HG03108 (cell line): Measurements from ENCODE around the gene IL22RA1.

Source experiments
- ATAC-seq: cut with Tn5 transposase; IDR thresholded peaks from one replicate; pipeline ENCODE4 v1.9.1; 2021; ENCODE audit warnings: moderate library complexity; ENCODE audit not compliant: unreplicated experiment

IL22RA1 gene

GRCh38 chr1:24167008-24167407 lies 24.1 kb upstream of the IL22RA1 start:
- ATAC-seq: no peak

- ATAC-seq: no peak
These were observed 22.6 kb upstream of the IL22RA1 start for GRCh38 chr1:24165500-24165899.

- ATAC-seq: no peak
These were observed 21.1 kb upstream of the IL22RA1 start for GRCh38 chr1:24164004-24164403.

- no peak for ATAC-seq
These were observed 19.3 kb upstream of the IL22RA1 start for GRCh38 chr1:24162201-24162600.

- no peak for ATAC-seq
These were observed 18.3 kb upstream of the IL22RA1 start for GRCh38 chr1:24161270-24161669.

- no peak for ATAC-seq
These were observed 16.4 kb upstream of the IL22RA1 start for GRCh38 chr1:24159366-24159765.

- ATAC-seq: no peak
These were observed 15.1 kb upstream of the IL22RA1 start for GRCh38 chr1:24157918-24158481.

- ATAC-seq: no peak
These were observed 13.8 kb upstream of the IL22RA1 start for GRCh38 chr1:24156542-24157260.

- ATAC-seq: no peak
These were observed 12.3 kb upstream of the IL22RA1 start for GRCh38 chr1:24155011-24155782.

- ATAC-seq: no peak
These were observed 11.3 kb upstream of the IL22RA1 start for GRCh38 chr1:24154215-24154614.

GRCh38 chr1:24152631-24153494 lies 9.9 kb upstream of the IL22RA1 start:
- ATAC-seq: no peak

GRCh38 chr1:24151175-24151533 lies 8.2 kb upstream of the IL22RA1 start:
- no peak for ATAC-seq

GRCh38 chr1:24150234-24151174 lies 7.6 kb upstream of the IL22RA1 start:
- no peak for ATAC-seq

- ATAC-seq: no peak
These were observed 6.9 kb upstream of the IL22RA1 start for GRCh38 chr1:24149866-24150233.

- no peak for ATAC-seq
These were observed 4.9 kb upstream of the IL22RA1 start for GRCh38 chr1:24147816-24148215.

GRCh38 chr1:24147194-24147593 lies 4.3 kb upstream of the IL22RA1 start:
- ATAC-seq: no peak

- ATAC-seq: no peak
These were observed 1.5 kb downstream of the IL22RA1 start for GRCh38 chr1:24141311-24141997.

- no peak for ATAC-seq
These were observed 2.2 kb downstream of the IL22RA1 start for GRCh38 chr1:24140741-24141181.

- no peak for ATAC-seq
These were observed 3.0 kb downstream of the IL22RA1 start for GRCh38 chr1:24139841-24140425.
